Neural cell (in vitro differentiated cells): Measurements from ENCODE around the gene PCNX2.

Experiments
- CTCF ChIP-seq: fragments of 450-650 bp; IDR thresholded peaks from 2 replicates; pipeline ENCODE4 v1.5.1; 2014; ENCODE audit warnings: antibody characterized with exemption, mild to moderate bottlenecking, moderate library complexity; ENCODE audit not compliant: poor library complexity, severe bottlenecking
- EP300 ChIP-seq: fragments of 450-650 bp; conservative IDR thresholded peaks from 2 replicates; pipeline ENCODE4 v1.6.1; 2014; ENCODE audit warnings: antibody characterized with exemption, mild to moderate bottlenecking, moderate library complexity; ENCODE audit not compliant: poor library complexity, severe bottlenecking
- EZH2 ChIP-seq: fragments of 200-600, 300-800 bp; shearing (Covaris generic), sonication (generic); IDR thresholded peaks from 2 replicates; pipeline ENCODE4 v1.6.1; 2014; ENCODE audit warnings: antibody characterized with exemption, low read length, borderline replicate concordance, mild to moderate bottlenecking; ENCODE audit not compliant: insufficient read depth, poor library complexity, severe bottlenecking
- MXI1 ChIP-seq: fragments of 450-650 bp; conservative IDR thresholded peaks from 2 replicates; pipeline ENCODE4 v1.6.1; 2014; ENCODE audit warnings: antibody characterized with exemption, mild to moderate bottlenecking; ENCODE audit not compliant: poor library complexity, severe bottlenecking
- POLR2AphosphoS5 ChIP-seq: IDR thresholded peaks from 2 replicates; pipeline ENCODE4 v1.6.1; 2012
- RAD21 ChIP-seq: fragments of 450-650 bp; conservative IDR thresholded peaks from 2 replicates; pipeline ENCODE4 v1.6.1; 2014; ENCODE audit warnings: antibody characterized with exemption, mild to moderate bottlenecking, moderate library complexity
- REST ChIP-seq: IDR thresholded peaks from 2 replicates; pipeline ENCODE4 v1.6.1; 2012; ENCODE audit warnings: borderline replicate concordance
- SMC3 ChIP-seq: fragments of 450-650 bp; conservative IDR thresholded peaks from 2 replicates; pipeline ENCODE4 v1.6.1; 2014; ENCODE audit warnings: antibody characterized with exemption, mild to moderate bottlenecking, moderate library complexity; ENCODE audit not compliant: poor library complexity
- TAF1 ChIP-seq: IDR thresholded peaks from 2 replicates; pipeline ENCODE4 v1.6.1; 2012; ENCODE audit warnings: low read depth

DNA sequence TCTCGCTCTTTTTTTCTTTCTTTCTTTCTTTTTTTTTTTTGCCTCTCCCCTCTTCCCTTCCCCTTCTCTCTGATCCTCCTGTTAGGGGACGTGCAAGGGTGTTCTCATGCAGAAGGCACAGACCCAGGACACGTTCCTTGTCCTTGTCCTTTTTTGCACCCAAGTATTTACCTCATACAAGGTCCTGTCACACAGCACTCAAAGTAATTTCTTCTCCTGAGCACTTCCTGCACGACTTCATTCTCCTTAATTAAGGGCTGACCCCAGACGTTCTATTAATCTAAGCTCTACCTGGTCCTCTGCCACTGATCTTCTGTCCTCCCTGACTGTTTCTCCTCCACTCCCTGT is 424 bp upstream of the PCNX2 start:
- no peak for TF ChIP-seq CTCF
- no peak for TF ChIP-seq REST
- no peak for TF ChIP-seq RAD21
- TF ChIP-seq MXI1: no peak
- no peak for TF ChIP-seq EZH2
- no peak for TF ChIP-seq POLR2AphosphoS5
- TF ChIP-seq SMC3: no peak
- TF ChIP-seq TAF1: no peak
- TF ChIP-seq EP300: no peak
